K562 (cell line): ENCODE measurements around the gene CTBP2. TPM values are rescaled to one million over a fixed set of nuclear protein-coding genes. Genes with fewer than 3 reads are reported as not detected.
"Not testable (repeated sequence)": the region's sequence is repeated elsewhere in the genome, so short reads cannot be mapped to it uniquely, and the experiment has no call there.

Experiments
- ATAC-seq: fragments of 200-7000 bp; cut with Tn5 transposase; 3 replicates; pipeline ENCODE4 v1.9.1; 2020; ENCODE audit warnings: moderate library complexity
- BruUV-seq: library from RNA; stranded (reverse); fragments of 400-500 nt; replicated peaks from 2 replicates; lab custom pipeline; 2021; lab: Mats Ljungman, UMichigan
- CTCF ChIA-PET: fragments of 300-600 bp; formaldehyde crosslinking; extraction: SDS; loops from one replicate; lab custom pipeline; 2021; ENCODE audit warnings: low intra/inter-chr PET ratio; lab: Yijun Ruan, JAX
- POLR2A ChIA-PET: fragments of 300-600, 350-650 bp; sonication (Branson Sonifier 250); formaldehyde crosslinking; extraction: SDS; loops from one replicate; lab custom pipeline; 2021; ENCODE audit warnings: antibody characterized with exemption, inconsistent platforms; lab: Yijun Ruan, JAX
- DNase-seq, 4 experiments: peaks; one replicate each; pipeline versions ENCODE4 v3.0.0 to v3.0.0-alpha.2; 2011 to 2018; ENCODE audit warnings: low spot score in 3 of 4, mixed read lengths in 3 of 4; ENCODE audit errors: extremely low read depth in 1 of 4
- FAIRE-seq: peaks from 2 replicates; lab custom pipeline; 2011; peaks lifted over from hg19 to GRCh38; lab: Jason Lieb, UNC
- H2AFZ ChIP-seq: 2 replicates; pipeline ENCODE4 v1.6.0; 2011; ENCODE audit warnings: low read depth, low read length, control low read depth, inconsistent platforms
- H3K27ac ChIP-seq: fragments of 200-600 bp; 3 replicates; pipeline ENCODE4 v1.8.0; 2011; ENCODE audit warnings: low read depth, mild to moderate bottlenecking, control low read depth, inconsistent platforms, low read length, moderate library complexity, mixed read lengths; ENCODE audit errors: extremely low read depth
- H3K27me3 ChIP-seq, 2 experiments: fragments of 300-600 bp in 1 of 2; 2 replicates in 1 of 2; 3 replicates in 1 of 2; pipeline versions ENCODE4 v1.6.0 to v1.8.0; 2011; ENCODE audit warnings: inconsistent platforms in 2 of 2, low read length in 2 of 2, mild to moderate bottlenecking in 1 of 2, mixed read lengths in 1 of 2, moderate library complexity in 1 of 2; ENCODE audit not compliant: control insufficient read depth in 2 of 2, insufficient read depth in 2 of 2
- H3K36me3 ChIP-seq: fragments of 300-600 bp; 3 replicates; pipeline ENCODE4 v1.8.0; 2011; ENCODE audit warnings: mild to moderate bottlenecking, low read length, inconsistent platforms; ENCODE audit not compliant: control insufficient read depth, insufficient read depth
- H3K4me1 ChIP-seq, 2 experiments: fragments of 200-600 bp in 1 of 2; replicated peaks in 1 of 2; 2 replicates in 1 of 2; 3 replicates in 1 of 2; pipeline versions ENCODE4 v1.5.1 to v1.8.0; 2011; ENCODE audit warnings: inconsistent platforms in 2 of 2, low read length in 2 of 2, mild to moderate bottlenecking in 1 of 2, mixed read lengths in 1 of 2, moderate library complexity in 1 of 2; ENCODE audit not compliant: control insufficient read depth in 2 of 2, insufficient read depth in 2 of 2
- H3K4me2 ChIP-seq: 2 replicates; pipeline ENCODE4 v1.6.1; 2011; ENCODE audit warnings: low read length, control low read depth, inconsistent platforms, mixed read lengths; ENCODE audit not compliant: insufficient read depth
- H3K4me3 ChIP-seq: fragments of 200-600 bp; sonication (generic), shearing (Covaris generic); 2 replicates; pipeline ENCODE4 v1.5.1; 2016; ENCODE audit warnings: control low read depth, inconsistent platforms
- H3K79me2 ChIP-seq: fragments of 200-600 bp; 3 replicates; pipeline ENCODE4 v1.8.0; 2011; ENCODE audit warnings: low read length, inconsistent platforms; ENCODE audit not compliant: control insufficient read depth, insufficient read depth
- H3K9ac ChIP-seq, 2 experiments: 2 replicates each; pipeline versions ENCODE4 v1.6.0 to v1.6.1; 2011; ENCODE audit warnings: low read depth in 2 of 2, low read length in 2 of 2, control low read depth in 1 of 2, inconsistent platforms in 1 of 2, mild to moderate bottlenecking in 1 of 2, mixed read lengths in 1 of 2; ENCODE audit not compliant: insufficient read depth in 1 of 2
- H3K9me1 ChIP-seq: one replicate; pipeline ENCODE4 v1.6.0; 2011; ENCODE audit warnings: inconsistent platforms, mild to moderate bottlenecking, low read length, moderate library complexity; ENCODE audit not compliant: control insufficient read depth, insufficient read depth
- H3K9me3 ChIP-seq: replicated peaks from 2 replicates; pipeline ENCODE4 v1.5.1; 2011; ENCODE audit warnings: low read depth, low read length, inconsistent platforms; ENCODE audit not compliant: control insufficient read depth, insufficient read depth
- H4K20me1 ChIP-seq: replicated peaks from 2 replicates; pipeline ENCODE4 v1.6.1; 2011; ENCODE audit warnings: low read length, inconsistent platforms, mixed read lengths; ENCODE audit not compliant: control insufficient read depth, insufficient read depth
- GTF2E2 ChIP-seq: fragments of 200-800 bp; sonication (Bioruptor generic); IDR thresholded peaks from 2 replicates; pipeline ENCODE4 v1.6.1; 2016; ENCODE audit warnings: missing genetic modification characterization, missing compliant biosample characterization
- THRAP3 ChIP-seq: fragments of 450-650 bp; IDR thresholded peaks from 2 replicates; pipeline ENCODE4 v1.6.1; 2016; ENCODE audit warnings: mild to moderate bottlenecking, inconsistent platforms, borderline replicate concordance
- ZNF146 ChIP-seq: IDR thresholded peaks from one replicate; pipeline ENCODE4 v1.6.1; 2018; ENCODE audit warnings: missing compliant biosample characterization; ENCODE audit not compliant: unreplicated experiment
- ZNF253 ChIP-seq: fragments of 250-450 bp; sonication (Bioruptor Pico); conservative IDR thresholded peaks from 2 replicates; pipeline ENCODE4 v1.6.1; 2021; ENCODE audit warnings: mild to moderate bottlenecking
- WGBS: fragments of 100-300 bp; shearing (Covaris generic); methylation state at CpG from one replicate; pipeline ENCODE4 v1.1.6; 2016; ENCODE audit warnings: low coverage, mixed read lengths; ENCODE audit not compliant: insufficient coverage; ENCODE audit errors: missing lambda C conversion rate; 5-methylcytosine and 5-hydroxymethylcytosine counted together
- in situ Hi-C: fragments of 300-500 bp; cut with MboI; formaldehyde crosslinking; loops from 4 replicates; pipeline ENCODE4 v1.15.0; 2018; ENCODE audit warnings: inconsistent platforms, mixed read lengths
- intact Hi-C: fragments of 100-400 bp; cut with micrococcal nuclease; formaldehyde crosslinking; loops from 2 replicates; pipeline ENCODE4 v1.14.2; 2022
- polyA plus RNA-seq, 8 experiments: library from polyadenylated mRNA; depleted of rRNA in 4 of 8; stranded (reverse) in 5 of 8; unstranded in 3 of 8; fragments of >200 nt; fragmentation: Nextera tagmentation in 2 of 8; fragmentation: Illumina TruSeq in 1 of 8; extraction: Ambion mirVana in 2 of 8; extraction: Trizol in 1 of 8; gene quantifications; 2 replicates each; pipeline versions ENCODE4 v1.2.1 to v1.2.3, GENCODE V29; 2011 to 2014; ENCODE audit warnings: inconsistent platforms in 1 of 8, missing spikeins in 1 of 8
- total RNA-seq, 7 experiments: library from RNA; depleted of rRNA in 6 of 7; stranded (reverse); fragments of >200 nt in 6 of 7; fragmentation: Illumina TruSeq in 2 of 7; extraction: Trizol in 2 of 7; gene quantifications; 2 replicates each; pipeline versions ENCODE4 v1.2.1 to v1.2.3, GENCODE V29; 2011 to 2021; ENCODE audit warnings: low replicate concordance in 1 of 7

The CTBP2 gene
- total and polyA plus RNA-seq, 9 of the 15 experiments (the other 6 are each of a cell fraction or from before 2014, with no cell fraction given): 1.3 to 8.8 (median 5.1) TPM

GRCh38 chr10:125179107-125179506 is 18.7 kb upstream of the CTBP2 start:
- BruUV-seq, CTCF ChIA-PET, H2AFZ ChIP-seq, intact Hi-C loops, H3K4me3 ChIP-seq, H3K79me2 ChIP-seq, DNase-seq, in situ Hi-C loops, H3K9me1 ChIP-seq, H3K36me3 ChIP-seq: not testable (repeated sequence)
- peaks cover 6 to 13% of the 10 kb centered on the region in 2 experiments; a peak in 2 of 5 replicates for H3K27me3 ChIP-seq
- 0% methylated on average over 1 of the region's 3 CpGs for WGBS
- peak; percentile 50 for TF ChIP-seq ZNF146 (CRISPR knock-in tag)
- TF ChIP-seq, all 486 proteins: peak for 1; not testable (repeated sequence) for 485
- H3K4me2 ChIP-seq, H3K4me1 ChIP-seq, FAIRE-seq, H3K9me3 ChIP-seq, H4K20me1 ChIP-seq, ATAC-seq, POLR2A ChIA-PET, H3K27ac ChIP-seq, H3K9ac ChIP-seq: not testable (repeated sequence)

- POLR2A ChIA-PET: interaction anchor here (0.7 kb wide), 1 partner anchor 270 kb away, joined by 3 read pairs; no protein-coding TSS in a partner anchor
- no peak overlapping the region for H3K4me3 ChIP-seq
- in situ Hi-C loops: no loop called here
These were observed 17.6 kb upstream of the CTBP2 start for GRCh38 chr10:125177641-125178640.

More at GRCh38 chr10:125177641-125178640, 17.6 kb upstream of the CTBP2 start:
- TF ChIP-seq ZNF253 (CRISPR knock-in tag) (no peak), GTF2E2 (tag) (no peak), THRAP3 (no peak)
- H3K9ac ChIP-seq: no peak overlapping the region
- ATAC-seq (no peak), FAIRE-seq (no peak), DNase-seq (no peak)
- no TSS peak for BruUV-seq
- no peaks in the 10 kb centered on the region for H4K20me1 ChIP-seq
- H3K9me3 ChIP-seq: no peaks in the 10 kb centered on the region
- intact Hi-C loops: no loop called here
- CTCF ChIA-PET: no interaction called here
- WGBS: 4% methylated on average over 13 of the region's 14 CpGs
- H2AFZ ChIP-seq: no peak overlapping the region
- no peaks in the 10 kb centered on the region for H3K79me2 ChIP-seq
- no peak overlapping the region for H3K4me2 ChIP-seq
- no peak overlapping the region for H3K27ac ChIP-seq
- H3K4me1 ChIP-seq: no peaks in the 10 kb centered on the region
- H3K9me1 ChIP-seq: no peaks in the 10 kb centered on the region
- H3K36me3 ChIP-seq: no peaks in the 10 kb centered on the region
- peaks cover 6 to 13% of the 10 kb centered on the region in 2 experiments; a peak in 2 of 5 replicates for H3K27me3 ChIP-seq
